ENCODE data around the gene MTCH1. TPM values are rescaled to one million over a fixed set of nuclear protein-coding genes. Genes with fewer than 3 reads are reported as not detected.

The MTCH1 gene
- total RNA-seq, 1 donor from 2014 or later: 175 TPM

- intact Hi-C loops (cut with DNase I): no loop called here
- no peaks in the 10 kb centered on the region for H3K27me3 ChIP-seq
- peaks cover 0 to 5% of the 10 kb centered on the region in 2 donors for H3K4me1 ChIP-seq
- no peak for DNase-seq (ENCODE audit: low spot score in 2 of 2)
- no peak overlapping the region for H3K4me3 ChIP-seq
- H3K36me3 ChIP-seq: no peaks in the 10 kb centered on the region
- H3K27ac ChIP-seq: no peak overlapping the region
- TF ChIP-seq, protein P1, sequence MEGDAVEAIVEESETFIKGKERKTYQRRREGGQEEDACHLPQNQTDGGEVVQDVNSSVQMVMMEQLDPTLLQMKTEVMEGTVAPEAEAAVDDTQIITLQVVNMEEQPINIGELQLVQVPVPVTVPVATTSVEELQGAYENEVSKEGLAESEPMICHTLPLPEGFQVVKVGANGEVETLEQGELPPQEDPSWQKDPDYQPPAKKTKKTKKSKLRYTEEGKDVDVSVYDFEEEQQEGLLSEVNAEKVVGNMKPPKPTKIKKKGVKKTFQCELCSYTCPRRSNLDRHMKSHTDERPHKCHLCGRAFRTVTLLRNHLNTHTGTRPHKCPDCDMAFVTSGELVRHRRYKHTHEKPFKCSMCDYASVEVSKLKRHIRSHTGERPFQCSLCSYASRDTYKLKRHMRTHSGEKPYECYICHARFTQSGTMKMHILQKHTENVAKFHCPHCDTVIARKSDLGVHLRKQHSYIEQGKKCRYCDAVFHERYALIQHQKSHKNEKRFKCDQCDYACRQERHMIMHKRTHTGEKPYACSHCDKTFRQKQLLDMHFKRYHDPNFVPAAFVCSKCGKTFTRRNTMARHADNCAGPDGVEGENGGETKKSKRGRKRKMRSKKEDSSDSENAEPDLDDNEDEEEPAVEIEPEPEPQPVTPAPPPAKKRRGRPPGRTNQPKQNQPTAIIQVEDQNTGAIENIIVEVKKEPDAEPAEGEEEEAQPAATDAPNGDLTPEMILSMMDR (IDR thresholded peaks at IDR 0.05): no peak
- H3K9me3 ChIP-seq: no peaks in the 10 kb centered on the region
Observed at GRCh38 chr6:36958775-36959554, 27.0 kb downstream of the MTCH1 start.

GRCh38 chr6:36957773-36958271 is 28.2 kb downstream of the MTCH1 start:
- TF ChIP-seq, protein P1 (IDR thresholded peaks at IDR 0.05): no peak
- Histone ChIP-seq H3K4me1 (peaks cover 0 to 3% of the 10 kb centered on the region in 2 donors), H3K27me3 (no peaks in the 10 kb centered on the region), H3K9me3 (no peaks in the 10 kb centered on the region), H3K4me3 (no peak overlapping the region), H3K36me3 (no peaks in the 10 kb centered on the region), H3K27ac (no peak overlapping the region)
- DNase-seq (ENCODE audit: low spot score in 2 of 2): no peak
- intact Hi-C loops (cut with DNase I): no loop called here

- TF ChIP-seq, protein P1 (IDR thresholded peaks at IDR 0.05): no peak
- intact Hi-C loops (cut with DNase I): no loop called here
- no peak overlapping the region for H3K27ac ChIP-seq
- no peak overlapping the region for H3K4me3 ChIP-seq
- peaks cover 0 to 3% of the 10 kb centered on the region in 2 donors for H3K4me1 ChIP-seq
- H3K27me3 ChIP-seq: no peaks in the 10 kb centered on the region
- H3K9me3 ChIP-seq: no peaks in the 10 kb centered on the region
- DNase-seq (ENCODE audit: low spot score in 2 of 2): no peak
- no peaks in the 10 kb centered on the region for H3K36me3 ChIP-seq
Observed at GRCh38 chr6:36956446-36956820, 29.6 kb downstream of the MTCH1 start.

GRCh38 chr6:36955671-36956445 is 30.1 kb downstream of the MTCH1 start:
- H3K4me1 ChIP-seq: peaks cover 0 to 3% of the 10 kb centered on the region in 2 donors
- no peaks in the 10 kb centered on the region for H3K36me3 ChIP-seq
- no peaks in the 10 kb centered on the region for H3K27me3 ChIP-seq
- no peak overlapping the region for H3K27ac ChIP-seq
- TF ChIP-seq, protein P1 (IDR thresholded peaks at IDR 0.05): no peak
- H3K4me3 ChIP-seq: no peak overlapping the region
- intact Hi-C loops (cut with DNase I): no loop called here
- DNase-seq (ENCODE audit: low spot score in 2 of 2): peak in 1 of 2 donors; percentile 61
- no peaks in the 10 kb centered on the region for H3K9me3 ChIP-seq

GRCh38 chr6:36955136-36955535 is 30.9 kb downstream of the MTCH1 start:
- H3K4me1 ChIP-seq: no peaks in the 10 kb centered on the region
- TF ChIP-seq, protein P1 (IDR thresholded peaks at IDR 0.05): no peak
- no peak overlapping the region for H3K4me3 ChIP-seq
- H3K27me3 ChIP-seq: no peaks in the 10 kb centered on the region
- intact Hi-C loops (cut with DNase I): no loop called here
- no peaks in the 10 kb centered on the region for H3K9me3 ChIP-seq
- DNase-seq (ENCODE audit: low spot score in 2 of 2): peak in 1 of 2 donors; percentile 28
- H3K27ac ChIP-seq: no peak overlapping the region
- H3K36me3 ChIP-seq: no peaks in the 10 kb centered on the region
